Panc1 (cell line): ENCODE results near the gene CCT6A. TPM values are rescaled to one million over a fixed set of nuclear protein-coding genes. Genes with fewer than 3 reads are reported as not detected.
"Not testable (repeated sequence)": the region's sequence is repeated elsewhere in the genome, so short reads cannot be mapped to it uniquely, and the experiment has no call there.

Experiments used
- ATAC-seq: fragments of 200-7000 bp; cut with Tn5 transposase; 2 replicates; pipeline ENCODE4 v1.9.1; 2020; ENCODE audit warnings: mild to moderate bottlenecking, moderate library complexity
- BruUV-seq: library from RNA; stranded (reverse); fragments of 400-500 nt; replicated peaks from 2 replicates; lab custom pipeline; 2021; lab: Mats Ljungman, UMichigan
- CTCF ChIA-PET: fragments of 300-600 bp; sonication (Branson Sonifier 250); formaldehyde crosslinking; loops from one replicate; lab custom pipeline; 2022; ENCODE audit warnings: antibody characterized with exemption; lab: Charles Lee
- POLR2A ChIA-PET: fragments of 300-600 bp; sonication (Branson Sonifier 250); formaldehyde crosslinking; loops from one replicate; lab custom pipeline; 2022; ENCODE audit warnings: antibody characterized with exemption; lab: Charles Lee
- DNase-seq: peaks from one replicate; pipeline ENCODE4 v3.0.0-alpha.2; 2010; ENCODE audit warnings: low read depth, low spot score
- H3K27ac ChIP-seq: 2 replicates; pipeline ENCODE4 v1.5.1; 2011; ENCODE audit warnings: mild to moderate bottlenecking, low read length, inconsistent platforms
- H3K27me3 ChIP-seq: fragments of 200-500 bp; sonication (Bioruptor generic); 2 replicates; pipeline ENCODE4 v1.6.0; 2014; ENCODE audit warnings: low read length, inconsistent platforms; ENCODE audit not compliant: control insufficient read depth, insufficient read depth
- H3K36me3 ChIP-seq: fragments of 200-500 bp; sonication (Bioruptor generic); 2 replicates; pipeline ENCODE4 v1.5.1; 2014; ENCODE audit warnings: inconsistent platforms, mild to moderate bottlenecking, low read length, moderate library complexity; ENCODE audit not compliant: control insufficient read depth, insufficient read depth
- H3K4me1 ChIP-seq: 2 replicates; pipeline ENCODE4 v1.5.1; 2011; ENCODE audit warnings: inconsistent platforms, mild to moderate bottlenecking, low read length, moderate library complexity; ENCODE audit not compliant: control insufficient read depth, insufficient read depth
- H3K4me3 ChIP-seq, 2 experiments: 2 replicates each; pipeline ENCODE4 v1.5.1; 2011 to 2012; ENCODE audit warnings: low read depth in 2 of 2, low read length in 2 of 2, mild to moderate bottlenecking in 2 of 2, inconsistent platforms in 1 of 2, moderate library complexity in 1 of 2
- H3K9me3 ChIP-seq: fragments of 200-500 bp; sonication (Bioruptor generic); 2 replicates; pipeline ENCODE4 v1.5.1; 2014; ENCODE audit warnings: low read depth, mild to moderate bottlenecking, inconsistent platforms, low read length, moderate library complexity; ENCODE audit not compliant: control insufficient read depth, insufficient read depth
- POLR2AphosphoS5 ChIP-seq: IDR thresholded peaks from 2 replicates; pipeline ENCODE4 v1.6.1; 2012; ENCODE audit warnings: mild to moderate bottlenecking, low read depth, low read length, moderate library complexity
- SIN3A ChIP-seq: IDR thresholded peaks from 2 replicates; pipeline ENCODE4 v1.6.1; 2012; ENCODE audit warnings: low read depth, mild to moderate bottlenecking, low read length, moderate library complexity, borderline replicate concordance; ENCODE audit not compliant: insufficient read depth
- TCF7L2 ChIP-seq: IDR thresholded peaks from 2 replicates; pipeline ENCODE4 v1.6.1; 2011; ENCODE audit warnings: mild to moderate bottlenecking, low read depth, low read length, inconsistent platforms
- in situ Hi-C: cut with HindIII; loops from 2 replicates; pipeline ENCODE4 v1.10.0; 2016; ENCODE audit warnings: low sequenced_read_pairs, low pct_unique_long_range_greater_than_20kb
- intact Hi-C: fragments of 100-400 bp; cut with micrococcal nuclease; formaldehyde crosslinking; loops from one replicate; pipeline ENCODE4 v1.10.0; 2022; ENCODE audit not compliant: unreplicated experiment
- total RNA-seq: library from RNA; stranded (reverse); gene quantifications from one replicate; pipeline ENCODE4 v1.2.1, GENCODE V29; 2021; ENCODE audit not compliant: unreplicated experiment
- TF ChIP-seq, protein P1 (sequence below): fragments of 450-650 bp; IDR thresholded peaks from 2 replicates; pipeline ENCODE4 v1.5.1; 2017; ENCODE audit warnings: mild to moderate bottlenecking
- TF ChIP-seq, protein P2 (sequence below), 2 experiments: IDR thresholded peaks; 2 replicates each; pipeline ENCODE4 v1.6.1; 2011 to 2012; ENCODE audit warnings: low read depth in 2 of 2, control low read depth in 1 of 2, low read length in 1 of 2, mild to moderate bottlenecking in 1 of 2, moderate library complexity in 1 of 2; ENCODE audit not compliant: insufficient read depth in 1 of 2

CCT6A gene
- total RNA-seq, 1 experiment from 2014 or later: 324 TPM

DNA sequence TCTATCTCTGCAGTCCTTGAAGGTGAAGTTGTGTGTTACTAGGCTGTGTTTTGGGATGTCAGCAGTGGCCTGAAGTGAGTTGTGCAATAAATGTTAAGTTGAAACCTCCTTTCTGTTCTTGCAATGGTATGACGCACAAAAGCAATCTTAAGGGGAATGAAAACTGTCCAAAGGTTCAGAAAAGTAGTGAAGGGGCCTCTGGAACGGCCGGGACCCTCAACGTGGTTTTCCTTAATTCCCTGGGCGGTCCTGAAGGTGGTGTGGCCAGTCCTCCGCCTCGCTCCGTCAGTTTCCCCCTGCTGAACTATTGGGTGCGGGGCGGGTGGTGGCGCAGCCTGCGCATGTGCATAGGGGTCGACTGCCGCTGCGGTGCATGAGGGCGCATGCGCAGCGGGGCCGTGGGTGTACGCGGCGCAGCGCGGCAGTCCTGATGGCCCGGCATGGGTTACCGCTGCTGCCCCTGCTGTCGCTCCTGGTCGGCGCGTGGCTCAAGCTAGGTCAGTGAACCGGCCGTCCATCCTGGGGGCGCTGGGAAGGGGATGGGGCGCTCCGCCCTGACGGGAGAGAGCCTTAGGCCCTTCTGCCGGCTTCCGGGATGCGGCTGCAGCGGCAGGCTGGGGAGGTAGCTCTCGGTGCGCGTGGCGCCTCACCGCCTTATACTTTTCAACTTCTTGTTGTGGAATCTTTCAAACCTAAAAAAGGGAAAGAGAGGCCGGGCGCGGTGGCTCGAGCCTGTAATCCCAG is 12.5 kb downstream of the CCT6A start, which contains the start of gene SUMF2:
TSS of gene SUMF2 (plus strand) at position 405 of the 744 bp plus-strand sequence. CDS start at position 431, 26 bp downstream.
- intact Hi-C loops: no loop called here
- in situ Hi-C loops: no loop called here
- DNase-seq (peak; percentile 86), ATAC-seq (peak; percentile 93)
- no peaks in the 10 kb centered on the region for H3K27me3 ChIP-seq
- no TSS peak for BruUV-seq
- no peaks in the 10 kb centered on the region for H3K9me3 ChIP-seq
- peak within 1 kb of the TSS; percentile 95 for H3K27ac ChIP-seq
- TF ChIP-seq SIN3A: peak; percentile 98
- TF ChIP-seq, protein P1, sequence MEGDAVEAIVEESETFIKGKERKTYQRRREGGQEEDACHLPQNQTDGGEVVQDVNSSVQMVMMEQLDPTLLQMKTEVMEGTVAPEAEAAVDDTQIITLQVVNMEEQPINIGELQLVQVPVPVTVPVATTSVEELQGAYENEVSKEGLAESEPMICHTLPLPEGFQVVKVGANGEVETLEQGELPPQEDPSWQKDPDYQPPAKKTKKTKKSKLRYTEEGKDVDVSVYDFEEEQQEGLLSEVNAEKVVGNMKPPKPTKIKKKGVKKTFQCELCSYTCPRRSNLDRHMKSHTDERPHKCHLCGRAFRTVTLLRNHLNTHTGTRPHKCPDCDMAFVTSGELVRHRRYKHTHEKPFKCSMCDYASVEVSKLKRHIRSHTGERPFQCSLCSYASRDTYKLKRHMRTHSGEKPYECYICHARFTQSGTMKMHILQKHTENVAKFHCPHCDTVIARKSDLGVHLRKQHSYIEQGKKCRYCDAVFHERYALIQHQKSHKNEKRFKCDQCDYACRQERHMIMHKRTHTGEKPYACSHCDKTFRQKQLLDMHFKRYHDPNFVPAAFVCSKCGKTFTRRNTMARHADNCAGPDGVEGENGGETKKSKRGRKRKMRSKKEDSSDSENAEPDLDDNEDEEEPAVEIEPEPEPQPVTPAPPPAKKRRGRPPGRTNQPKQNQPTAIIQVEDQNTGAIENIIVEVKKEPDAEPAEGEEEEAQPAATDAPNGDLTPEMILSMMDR: no peak
- TF ChIP-seq, protein P2, sequence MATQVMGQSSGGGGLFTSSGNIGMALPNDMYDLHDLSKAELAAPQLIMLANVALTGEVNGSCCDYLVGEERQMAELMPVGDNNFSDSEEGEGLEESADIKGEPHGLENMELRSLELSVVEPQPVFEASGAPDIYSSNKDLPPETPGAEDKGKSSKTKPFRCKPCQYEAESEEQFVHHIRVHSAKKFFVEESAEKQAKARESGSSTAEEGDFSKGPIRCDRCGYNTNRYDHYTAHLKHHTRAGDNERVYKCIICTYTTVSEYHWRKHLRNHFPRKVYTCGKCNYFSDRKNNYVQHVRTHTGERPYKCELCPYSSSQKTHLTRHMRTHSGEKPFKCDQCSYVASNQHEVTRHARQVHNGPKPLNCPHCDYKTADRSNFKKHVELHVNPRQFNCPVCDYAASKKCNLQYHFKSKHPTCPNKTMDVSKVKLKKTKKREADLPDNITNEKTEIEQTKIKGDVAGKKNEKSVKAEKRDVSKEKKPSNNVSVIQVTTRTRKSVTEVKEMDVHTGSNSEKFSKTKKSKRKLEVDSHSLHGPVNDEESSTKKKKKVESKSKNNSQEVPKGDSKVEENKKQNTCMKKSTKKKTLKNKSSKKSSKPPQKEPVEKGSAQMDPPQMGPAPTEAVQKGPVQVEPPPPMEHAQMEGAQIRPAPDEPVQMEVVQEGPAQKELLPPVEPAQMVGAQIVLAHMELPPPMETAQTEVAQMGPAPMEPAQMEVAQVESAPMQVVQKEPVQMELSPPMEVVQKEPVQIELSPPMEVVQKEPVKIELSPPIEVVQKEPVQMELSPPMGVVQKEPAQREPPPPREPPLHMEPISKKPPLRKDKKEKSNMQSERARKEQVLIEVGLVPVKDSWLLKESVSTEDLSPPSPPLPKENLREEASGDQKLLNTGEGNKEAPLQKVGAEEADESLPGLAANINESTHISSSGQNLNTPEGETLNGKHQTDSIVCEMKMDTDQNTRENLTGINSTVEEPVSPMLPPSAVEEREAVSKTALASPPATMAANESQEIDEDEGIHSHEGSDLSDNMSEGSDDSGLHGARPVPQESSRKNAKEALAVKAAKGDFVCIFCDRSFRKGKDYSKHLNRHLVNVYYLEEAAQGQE (IDR thresholded peaks at IDR 0.05; ENCODE audit: insufficient read depth in 1 of 2, low read depth in 2 of 2, low read length in 1 of 2): peak in 1 of 2 experiments; percentile 73; a peak in 2 of 4 replicates
- TF ChIP-seq POLR2AphosphoS5: peak; percentile 99
- no peak for TF ChIP-seq TCF7L2
- peak within 1 kb of the TSS; percentile 62 to 78 for H3K4me3 ChIP-seq
- H3K4me1 ChIP-seq: peaks cover 52% of the 10 kb centered on the region
- peaks cover 39% of the 10 kb centered on the region for H3K36me3 ChIP-seq
- CTCF ChIA-PET: interaction anchor here (0.9 kb wide), 1 partner anchor 10 kb away, joined by 3 read pairs; no protein-coding TSS in a partner anchor
- POLR2A ChIA-PET: interaction anchor here (2.5 kb wide), 1 partner anchor 13 kb away, joined by 12 read pairs; the partner anchor contains the start of genes CCT6A and PSPH

DNA sequence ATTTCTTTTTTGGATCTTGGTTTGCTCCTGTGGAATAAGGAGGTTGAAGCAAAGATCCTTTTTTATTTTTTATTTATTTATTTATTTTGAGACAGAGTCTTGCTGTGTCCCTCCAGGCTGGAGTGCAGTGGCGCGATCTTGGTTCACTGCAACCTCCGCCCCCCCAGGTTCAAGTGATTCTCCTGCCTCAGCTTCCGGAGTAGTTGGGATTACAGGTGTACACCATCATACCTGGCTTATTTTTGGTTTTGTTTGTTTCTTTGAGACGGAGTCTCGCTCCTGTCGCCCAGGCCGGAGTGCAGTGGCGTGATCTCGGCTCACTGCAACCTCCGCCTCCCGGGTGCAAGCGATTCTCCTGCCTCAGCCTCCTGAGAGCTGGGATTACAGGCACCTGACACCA is 14.8 kb downstream of the CCT6A start:
- POLR2A ChIA-PET: interaction anchor here (2.5 kb wide), 1 partner anchor 15 kb away, joined by 12 read pairs; the partner anchor contains the start of genes CCT6A and PSPH
- H3K27ac ChIP-seq, DNase-seq, H3K4me3 ChIP-seq, intact Hi-C loops, in situ Hi-C loops, BruUV-seq, ATAC-seq, CTCF ChIA-PET, H3K27me3 ChIP-seq, H3K9me3 ChIP-seq: not testable (repeated sequence)
- H3K36me3 ChIP-seq: peaks cover 19% of the 10 kb centered on the region
- H3K4me1 ChIP-seq: peaks cover 32% of the 10 kb centered on the region
